Measurements from ENCODE around the gene CCDC40. TPM values are rescaled to one million over a fixed set of nuclear protein-coding genes. Genes with fewer than 3 reads are reported as not detected.

CCDC40 gene
- total and polyA plus RNA-seq, 2 of the 13 experiments (the other 11 are each of a cell fraction or from before 2014, with no cell fraction given) = 4.1 to 5.5 TPM

DNA sequence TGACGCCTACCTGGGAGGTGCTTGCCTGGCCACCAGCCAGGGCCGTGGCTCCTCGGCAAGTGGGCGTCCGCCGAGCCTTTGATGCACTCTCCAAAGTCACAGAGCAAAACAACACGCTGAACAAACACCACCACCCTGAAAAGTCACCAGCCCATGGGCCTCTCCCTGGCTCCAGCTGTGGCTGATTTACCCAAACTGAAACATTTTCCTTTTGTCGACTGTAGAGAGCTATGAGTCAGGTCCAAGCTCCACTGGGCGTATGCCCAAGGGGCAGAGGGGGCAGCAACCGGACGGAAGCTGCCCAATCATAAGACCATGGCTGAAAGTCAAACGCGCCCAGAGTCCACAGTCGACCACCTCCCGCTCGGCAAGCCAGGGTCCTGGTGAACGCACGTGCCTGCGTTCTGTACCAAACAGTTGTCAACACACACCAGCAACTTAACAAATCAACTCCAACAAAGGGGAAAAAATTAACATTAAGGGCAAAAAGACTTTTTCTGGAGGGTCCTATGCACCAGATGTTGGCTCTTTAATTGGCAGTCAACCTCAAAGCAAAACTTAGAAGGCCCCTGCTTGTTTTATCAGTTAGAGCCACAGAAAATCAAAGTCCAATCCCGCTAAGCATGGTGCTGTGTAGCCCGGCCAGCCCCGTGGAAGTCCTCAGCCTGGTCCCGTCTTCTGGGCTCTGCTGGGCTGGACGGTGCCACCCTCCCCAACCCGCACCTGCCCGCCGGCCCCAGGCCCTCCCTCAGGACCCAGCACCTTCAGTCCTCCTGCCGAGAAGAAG is 48.1 kb upstream of the CCDC40 start (continued):
- TF ChIP-seq IRF9 (CRISPR knock-in tag; IDR thresholded peaks at IDR 0.05; ENCODE audit: borderline replicate concordance) (peak; percentile 94), SP1 (IDR thresholded peaks at IDR 0.05) (no peak), SP1 (CRISPR knock-in tag; IDR thresholded peaks at IDR 0.05) (peak; percentile 61; the same call in 1 of the 2 replicates), ZNF781 (CRISPR knock-in tag; IDR thresholded peaks at IDR 0.05; ENCODE audit: borderline replicate concordance, not compliant biosample characterization) (no peak), PPARG (CRISPR knock-in tag; conservative IDR thresholded peaks at IDR 0.05) (peak; percentile 90), LBX2 (CRISPR knock-in tag; IDR thresholded peaks at IDR 0.05; ENCODE audit: borderline replicate concordance) (no peak), CCDC6 (CRISPR knock-in tag; IDR thresholded peaks at IDR 0.05) (peak; percentile 75; the same call in 1 of the 2 replicates), ZNF367 (CRISPR knock-in tag; IDR thresholded peaks at IDR 0.05; ENCODE audit: borderline replicate concordance) (no peak; the same call in 1 of the 2 replicates), ZNF550 (CRISPR knock-in tag; IDR thresholded peaks at IDR 0.05; ENCODE audit: borderline replicate concordance) (peak; percentile 69; the same call in 1 of the 2 replicates), FOXK2 (IDR thresholded peaks at IDR 0.05) (peak; percentile 79; the same call in 1 of the 2 replicates), MNT (IDR thresholded peaks at IDR 0.05) (peak; percentile 40; the same call in 1 of the 2 replicates), AGO2 (optimal IDR thresholded peaks at IDR 0.05; ENCODE audit: low read depth, low read length) (peak; percentile 62), NONO (IDR thresholded peaks at IDR 0.05) (no peak), NONO (CRISPR knock-in tag; conservative IDR thresholded peaks at IDR 0.05) (peak; percentile 68)
- TF ChIP-seq, protein P1, sequence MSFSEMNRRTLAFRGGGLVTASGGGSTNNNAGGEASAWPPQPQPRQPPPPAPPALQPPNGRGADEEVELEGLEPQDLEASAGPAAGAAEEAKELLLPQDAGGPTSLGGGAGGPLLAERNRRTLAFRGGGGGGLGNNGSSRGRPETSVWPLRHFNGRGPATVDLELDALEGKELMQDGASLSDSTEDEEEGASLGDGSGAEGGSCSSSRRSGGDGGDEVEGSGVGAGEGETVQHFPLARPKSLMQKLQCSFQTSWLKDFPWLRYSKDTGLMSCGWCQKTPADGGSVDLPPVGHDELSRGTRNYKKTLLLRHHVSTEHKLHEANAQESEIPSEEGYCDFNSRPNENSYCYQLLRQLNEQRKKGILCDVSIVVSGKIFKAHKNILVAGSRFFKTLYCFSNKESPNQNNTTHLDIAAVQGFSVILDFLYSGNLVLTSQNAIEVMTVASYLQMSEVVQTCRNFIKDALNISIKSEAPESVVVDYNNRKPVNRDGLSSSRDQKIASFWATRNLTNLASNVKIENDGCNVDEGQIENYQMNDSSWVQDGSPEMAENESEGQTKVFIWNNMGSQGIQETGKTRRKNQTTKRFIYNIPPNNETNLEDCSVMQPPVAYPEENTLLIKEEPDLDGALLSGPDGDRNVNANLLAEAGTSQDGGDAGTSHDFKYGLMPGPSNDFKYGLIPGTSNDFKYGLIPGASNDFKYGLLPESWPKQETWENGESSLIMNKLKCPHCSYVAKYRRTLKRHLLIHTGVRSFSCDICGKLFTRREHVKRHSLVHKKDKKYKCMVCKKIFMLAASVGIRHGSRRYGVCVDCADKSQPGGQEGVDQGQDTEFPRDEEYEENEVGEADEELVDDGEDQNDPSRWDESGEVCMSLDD (CRISPR knock-in tag; IDR thresholded peaks at IDR 0.05; ENCODE audit: borderline replicate concordance) = peak; percentile 88; the same call in 1 of the 2 replicates
- TF ChIP-seq, protein P2, sequence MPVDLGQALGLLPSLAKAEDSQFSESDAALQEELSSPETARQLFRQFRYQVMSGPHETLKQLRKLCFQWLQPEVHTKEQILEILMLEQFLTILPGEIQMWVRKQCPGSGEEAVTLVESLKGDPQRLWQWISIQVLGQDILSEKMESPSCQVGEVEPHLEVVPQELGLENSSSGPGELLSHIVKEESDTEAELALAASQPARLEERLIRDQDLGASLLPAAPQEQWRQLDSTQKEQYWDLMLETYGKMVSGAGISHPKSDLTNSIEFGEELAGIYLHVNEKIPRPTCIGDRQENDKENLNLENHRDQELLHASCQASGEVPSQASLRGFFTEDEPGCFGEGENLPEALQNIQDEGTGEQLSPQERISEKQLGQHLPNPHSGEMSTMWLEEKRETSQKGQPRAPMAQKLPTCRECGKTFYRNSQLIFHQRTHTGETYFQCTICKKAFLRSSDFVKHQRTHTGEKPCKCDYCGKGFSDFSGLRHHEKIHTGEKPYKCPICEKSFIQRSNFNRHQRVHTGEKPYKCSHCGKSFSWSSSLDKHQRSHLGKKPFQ (CRISPR knock-in tag; IDR thresholded peaks at IDR 0.05; ENCODE audit: insufficient replicate concordance) = no peak
